Measurements from ENCODE around the gene NEU3.
"Not testable (repeated sequence)": the region's sequence is repeated elsewhere in the genome, so short reads cannot be mapped to it uniquely, and the experiment has no call there.

NEU3 gene

GRCh38 chr11:74984730-74985129, 4.0 kb upstream of the NEU3 start:
- no peak overlapping the region for H3K4me3 ChIP-seq (ENCODE audit: low read depth, low read length)
- no peak for TF ChIP-seq CTCF (IDR thresholded peaks at IDR 0.05; ENCODE audit: low read depth, low read length)

GRCh38 chr11:74989260-74989638, 516 bp downstream of the NEU3 start:
- H3K4me3 ChIP-seq (ENCODE audit: low read depth, low read length), result peak overlapping the region; percentile 88
- TF ChIP-seq CTCF (IDR thresholded peaks at IDR 0.05; ENCODE audit: low read depth, low read length), result no peak

- H3K4me3 ChIP-seq (ENCODE audit: low read depth, low read length), result not testable (repeated sequence)
Measured at GRCh38 chr11:74990150-74990549, 1.4 kb downstream of the NEU3 start.

- no peak for TF ChIP-seq CTCF (IDR thresholded peaks at IDR 0.05; ENCODE audit: low read depth, low read length)
Measured at GRCh38 chr11:74990941-74991340, 2.2 kb downstream of the NEU3 start.

GRCh38 chr11:74992852-74993251, 4.1 kb downstream of the NEU3 start:
- no peak for TF ChIP-seq CTCF (IDR thresholded peaks at IDR 0.05; ENCODE audit: low read depth, low read length)
- no peak overlapping the region for H3K4me3 ChIP-seq (ENCODE audit: low read depth, low read length)

More at GRCh38 chr11:74990941-74991340, 2.2 kb downstream of the NEU3 start:
- H3K4me3 ChIP-seq (ENCODE audit: low read depth, low read length), result no peak overlapping the region

- TF ChIP-seq CTCF (IDR thresholded peaks at IDR 0.05; ENCODE audit: low read depth, low read length), result no peak
- H3K4me3 ChIP-seq (ENCODE audit: low read depth, low read length), result no peak overlapping the region
Measured at GRCh38 chr11:75000975-75001354, 12.2 kb downstream of the NEU3 start.

GRCh38 chr11:75001686-75002085, 13.0 kb downstream of the NEU3 start:
- no peak overlapping the region for H3K4me3 ChIP-seq (ENCODE audit: low read depth, low read length)
- TF ChIP-seq CTCF (IDR thresholded peaks at IDR 0.05; ENCODE audit: low read depth, low read length), result no peak

GRCh38 chr11:75002516-75002915, 13.8 kb downstream of the NEU3 start:
- no peak overlapping the region for H3K4me3 ChIP-seq (ENCODE audit: low read depth, low read length)
- TF ChIP-seq CTCF (IDR thresholded peaks at IDR 0.05; ENCODE audit: low read depth, low read length), result no peak
